ENCODE data around the gene DDX20.

- TF ChIP-seq POLR2A (IDR thresholded peaks at IDR 0.05) (no peak), CTCF (IDR thresholded peaks at IDR 0.05) (no peak)
Measured at GRCh38 chr1:111778541-111779051, 22.9 kb downstream of the DDX20 start.
